Suppressor macrophage (primary cell): ENCODE results near the gene CCNE1.
A peak's percentile ranks its signal among the peaks of the same experiment; 100 is the strongest.

ENCODE experiments used
- DNase-seq, 4 experiments: peaks; one replicate each; pipeline ENCODE4 v3.0.0-alpha.2; 2020 to 2022

CCNE1 gene

GRCh38 chr19:29844891-29845573, 33.2 kb downstream of the CCNE1 start:
- peak; percentile 93 to 97 (median 95) for DNase-seq

- peak; percentile 43 to 74 (median 62) for DNase-seq
Measured at GRCh38 chr19:29845574-29846176, 33.9 kb downstream of the CCNE1 start.

- DNase-seq: no peak
Measured at GRCh38 chr19:29849208-29849607, 37.4 kb downstream of the CCNE1 start.

GRCh38 chr19:29850482-29850881, 38.7 kb downstream of the CCNE1 start:
- no peak for DNase-seq

DNA sequence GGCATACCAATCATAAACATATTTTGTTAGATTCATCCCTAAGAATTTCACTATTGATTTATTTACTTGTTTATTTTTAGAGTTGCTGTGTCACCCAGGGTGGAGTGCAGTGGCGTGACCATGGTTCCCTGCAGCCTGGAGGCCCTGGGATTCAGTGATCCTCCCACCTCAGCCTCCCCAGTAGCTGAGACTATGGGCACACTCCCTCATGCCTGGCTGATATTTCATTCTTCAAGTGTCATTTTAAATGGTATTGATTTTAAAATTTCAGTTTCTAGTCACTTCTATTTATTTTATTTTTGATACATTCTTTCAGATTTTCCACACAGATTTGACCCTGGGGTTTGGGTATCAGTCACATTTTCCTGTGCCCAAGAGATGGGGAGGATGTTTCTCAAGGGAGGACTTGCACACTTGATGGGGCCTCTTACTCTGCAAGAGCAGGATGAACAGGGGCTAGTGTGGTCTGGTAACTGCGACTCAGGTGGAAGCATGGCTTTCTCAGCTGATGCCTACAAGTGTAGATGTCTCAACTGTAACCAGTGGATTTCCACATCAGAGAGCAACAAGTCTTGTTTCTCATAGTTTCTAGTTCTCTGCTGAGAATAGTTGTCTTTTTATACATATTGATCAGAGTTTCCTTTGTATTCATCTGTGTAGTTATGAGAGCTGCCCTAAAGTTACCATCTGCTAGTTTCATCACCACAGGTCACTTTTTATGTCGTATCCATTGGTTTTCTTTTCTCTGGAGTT, 40.2 kb downstream of the CCNE1 start:
- no peak for DNase-seq

DNA sequence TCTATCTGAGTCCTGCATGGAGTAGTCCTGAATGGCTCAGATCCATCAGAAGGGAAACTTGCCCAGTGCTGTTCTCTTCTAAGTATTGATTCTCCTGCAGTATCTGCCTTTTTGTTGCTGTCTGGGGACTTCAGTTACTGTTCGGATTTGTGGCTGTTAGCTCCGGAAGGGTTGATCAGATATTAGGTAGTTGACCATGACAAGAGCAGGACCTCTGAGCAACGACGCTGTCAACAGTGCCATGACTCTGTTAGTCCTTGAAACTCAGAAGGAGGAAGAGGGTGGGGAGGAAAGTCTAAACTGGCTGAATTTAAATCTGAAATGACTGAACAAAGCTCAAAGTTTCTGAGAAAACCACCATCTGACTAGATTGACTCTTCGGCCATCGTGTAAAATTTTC, 42.2 kb downstream of the CCNE1 start:
- DNase-seq: no peak

DNA sequence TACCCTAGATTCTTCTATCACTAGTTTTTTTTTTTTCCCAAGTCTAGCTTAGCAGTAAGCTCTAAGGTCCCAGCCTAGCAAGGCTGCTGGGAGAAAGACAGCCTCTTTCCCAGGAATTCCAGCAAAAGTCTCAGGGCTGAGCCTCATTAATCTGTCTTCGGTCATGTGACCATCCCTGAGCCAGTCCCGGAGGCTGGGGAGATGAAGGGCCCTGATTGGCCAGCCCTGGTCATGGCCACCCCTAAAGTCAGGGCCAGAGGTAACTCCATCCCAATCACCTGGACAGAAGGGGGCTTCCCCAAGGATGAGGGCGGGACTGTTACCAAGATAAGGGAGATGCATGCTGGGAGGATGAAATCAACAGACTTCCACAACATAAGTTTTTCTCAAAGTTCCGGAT, 43.3 kb downstream of the CCNE1 start:
- DNase-seq: no peak

DNA sequence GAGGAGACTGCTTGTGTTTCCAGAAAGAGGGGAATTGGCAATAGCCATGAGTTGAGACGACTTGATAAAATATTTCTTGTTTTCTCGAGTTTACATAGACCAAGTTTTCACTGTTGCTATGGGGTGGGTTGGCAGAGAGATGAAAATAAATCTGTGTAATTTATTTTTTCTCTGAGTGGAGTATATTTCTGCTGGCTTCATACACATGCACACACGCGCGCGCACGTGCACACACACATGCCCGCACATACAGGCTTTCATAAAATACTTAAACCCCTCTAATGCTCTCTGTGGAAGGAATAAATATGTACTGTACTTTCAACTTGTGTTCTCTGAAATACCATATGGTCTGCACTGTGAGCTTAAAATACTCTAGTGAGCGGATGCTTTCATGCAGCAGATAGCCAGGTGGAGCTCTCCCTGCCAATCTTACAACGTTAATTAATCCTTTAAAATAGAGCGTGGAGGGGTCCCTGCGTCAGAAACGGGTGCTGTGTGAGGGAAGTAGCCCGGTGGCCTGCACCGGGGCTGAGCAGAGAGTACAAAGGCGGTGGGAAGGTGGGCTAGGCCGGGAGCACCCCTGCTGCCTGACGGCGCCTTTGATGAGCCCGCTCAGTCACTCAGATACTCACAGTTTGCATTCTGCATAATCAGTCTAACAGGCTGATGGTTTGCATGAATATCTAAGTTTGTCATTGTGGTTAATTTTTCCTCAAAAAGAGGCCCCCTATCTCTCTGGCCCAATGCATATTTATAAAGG, 44.1 kb downstream of the CCNE1 start:
- DNase-seq: no peak

- peak in 3 of 4 experiments; percentile 16 to 48 (median 28) for DNase-seq
Measured at GRCh38 chr19:29858000-29858596, 46.3 kb downstream of the CCNE1 start.

DNA sequence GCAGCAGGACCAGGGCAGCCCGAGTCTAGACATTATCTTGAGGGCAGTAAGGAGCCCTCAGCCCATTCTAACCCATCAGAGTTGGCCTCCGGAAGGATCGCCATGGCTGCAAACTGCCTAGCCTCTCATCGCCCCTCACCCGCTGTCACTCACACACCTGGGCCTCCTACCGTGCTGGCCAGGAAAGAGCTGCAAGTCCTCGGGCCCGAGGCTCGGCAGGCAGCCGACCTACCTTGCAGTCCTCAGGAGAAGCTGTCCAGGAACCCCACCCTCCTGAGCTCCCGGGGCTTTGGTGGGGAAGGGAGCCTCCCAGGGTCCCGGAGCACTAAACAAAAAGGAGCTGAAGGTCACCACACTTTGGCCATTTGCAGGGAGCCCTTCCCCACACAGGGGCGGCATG, 46.8 kb downstream of the CCNE1 start:
- DNase-seq: no peak

DNA sequence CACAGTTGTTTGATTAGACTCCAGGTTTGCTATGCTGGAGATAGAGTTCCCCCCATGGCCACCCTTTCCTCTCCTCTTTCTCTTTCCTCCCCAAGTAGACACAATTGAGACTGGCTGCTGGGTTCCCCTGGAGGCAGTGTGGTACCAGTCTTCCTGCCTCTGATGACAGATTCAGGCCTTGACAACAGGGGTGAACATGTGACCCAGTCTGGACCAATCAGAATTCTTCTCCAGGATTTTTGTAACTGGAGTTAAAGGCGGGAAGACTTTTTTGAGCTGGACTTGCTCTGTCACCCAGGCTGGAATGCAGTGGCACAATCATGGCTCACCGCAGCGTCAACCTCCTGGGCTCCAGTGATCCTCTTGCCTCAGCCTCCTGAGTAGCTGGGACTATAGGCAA, 48.7 kb downstream of the CCNE1 start:
- no peak for DNase-seq

DNA sequence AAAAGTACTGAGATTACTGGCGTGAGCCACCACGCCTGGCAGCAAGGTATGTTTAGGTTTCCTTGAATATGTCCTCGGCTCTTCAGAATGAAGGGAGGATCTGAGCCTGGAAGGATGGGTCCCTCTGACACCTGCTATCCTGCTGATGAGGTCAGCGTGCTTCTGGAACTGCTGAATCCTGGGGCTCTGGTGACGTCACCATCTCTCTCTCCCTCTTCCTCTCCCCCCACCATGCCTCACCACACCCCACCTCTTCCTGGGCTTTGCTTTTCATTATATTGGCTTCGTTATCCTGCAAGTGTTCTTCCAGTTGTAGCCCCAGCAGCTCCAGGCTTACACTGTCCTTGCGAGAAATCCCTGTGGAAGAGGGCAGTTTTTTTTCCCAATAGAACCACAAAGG, 49.8 kb downstream of the CCNE1 start:
- DNase-seq: no peak

- no peak for DNase-seq
Measured at GRCh38 chr19:29866011-29866410, 54.2 kb downstream of the CCNE1 start.

DNA sequence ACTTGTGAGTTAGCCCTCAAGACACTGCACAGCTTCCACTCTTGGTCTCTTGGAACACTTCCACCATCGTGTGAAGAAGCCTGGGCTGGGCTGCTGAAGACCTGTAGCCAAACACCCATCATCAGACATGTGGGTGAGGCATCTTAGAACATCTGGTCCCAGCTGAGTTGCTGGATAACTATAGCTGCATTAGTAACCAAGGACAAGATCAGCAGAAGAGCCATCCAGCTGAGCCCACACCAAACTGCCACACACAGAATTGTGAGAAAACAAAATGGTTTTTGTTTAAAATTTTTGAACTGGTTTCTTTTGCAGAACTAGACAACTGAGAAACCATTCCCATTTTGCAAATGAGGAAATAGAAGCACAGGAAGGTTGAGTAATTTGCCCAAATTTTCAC, 56.2 kb downstream of the CCNE1 start:
- DNase-seq: no peak

DNA sequence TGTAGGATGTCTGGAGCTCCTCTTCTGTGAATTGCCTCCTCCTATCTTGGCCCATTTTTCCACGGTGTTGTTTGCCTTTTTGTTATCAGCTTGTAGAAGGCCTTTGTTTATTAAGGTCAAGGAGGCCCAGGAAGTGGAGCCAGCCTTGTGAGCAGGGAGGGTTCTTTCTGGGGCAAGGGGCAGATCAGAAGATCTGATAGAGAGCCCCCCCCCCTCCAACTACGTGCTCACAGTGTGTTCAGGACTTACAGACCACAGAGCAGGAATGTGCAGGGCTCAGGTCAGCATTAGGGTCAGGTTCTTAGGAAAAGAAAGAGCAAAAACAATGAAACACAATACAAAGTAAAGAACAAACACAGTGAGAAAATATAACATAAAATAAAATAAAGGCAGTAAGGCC, 59.4 kb downstream of the CCNE1 start:
- no peak for DNase-seq

DNA sequence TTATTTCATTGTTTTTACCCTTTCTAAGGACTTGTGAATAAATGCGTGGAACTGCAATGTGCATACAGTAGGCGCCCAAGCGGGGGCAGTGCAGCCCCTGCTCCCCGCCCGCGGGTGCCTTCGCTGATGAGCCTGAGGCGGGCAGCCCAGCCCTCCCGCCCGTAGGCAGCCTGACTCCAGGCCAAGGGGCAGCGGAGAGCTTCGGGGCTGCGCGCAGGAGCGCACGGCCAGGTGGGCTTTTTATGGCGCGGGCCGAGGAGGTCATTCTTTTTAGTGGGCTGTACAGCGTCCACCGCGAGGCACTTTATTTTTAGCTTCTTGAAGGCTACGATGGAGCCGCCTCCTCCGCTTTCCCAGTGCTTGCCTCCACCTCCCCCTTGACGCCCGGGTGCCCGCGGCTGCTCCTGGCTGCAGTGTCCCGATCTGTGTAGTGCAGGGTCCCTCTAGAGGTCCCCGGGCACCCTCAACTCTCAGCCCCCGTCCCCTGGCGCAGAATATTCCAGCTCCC, 60.5 kb downstream of the CCNE1 start:
- peak; percentile 27 to 68 (median 54) for DNase-seq

- DNase-seq: peak; percentile 31 to 76 (median 52)
Measured at GRCh38 chr19:29873024-29873800, 61.4 kb downstream of the CCNE1 start.
